Adrenal gland (tissue), 5 donors: ENCODE data around the gene SHISA6.

Experiments used
- CTCF ChIP-seq, 6 experiments: fragments of 450-650 bp in 4 of 6; fragments of 200-600 bp in 2 of 6; sonication (generic) in 1 of 6; IDR thresholded peaks; 1 replicate in 5 of 6; 2 replicates in 1 of 6; pipeline versions ENCODE4 v1.5.1 to v1.8.0; 2016 to 2021; ENCODE audit warnings: antibody characterized with exemption in 6 of 6, mild to moderate bottlenecking in 2 of 6, moderate library complexity in 1 of 6
- POLR2A ChIP-seq, 2 donors: fragments of 450-650 bp; IDR thresholded peaks; one replicate each; pipeline ENCODE4 v1.6.1; 2017; ENCODE audit warnings: antibody characterized with exemption in 2 of 2, mild to moderate bottlenecking in 2 of 2, moderate library complexity in 1 of 2
- donor health status: DM: no; HTN: no; CAD: no.

GRCh38 chr17:11309033-11309432, 68.0 kb downstream of the SHISA6 start:
- TF ChIP-seq CTCF (IDR thresholded peaks at IDR 0.05) (no peak), POLR2A (IDR thresholded peaks at IDR 0.05) (no peak)
